PFSK-1 (cell line): ENCODE data around the gene BNIP5.

Experiments used
- POLR2AphosphoS5 ChIP-seq: IDR thresholded peaks from 2 replicates; pipeline ENCODE4 v1.6.1; 2012; ENCODE audit warnings: low read depth, mild to moderate bottlenecking, control low read depth, low read length, moderate library complexity
- REST ChIP-seq, 2 experiments: IDR thresholded peaks; 2 replicates each; pipeline versions ENCODE4 v1.6.1 to v1.8.0; 2011 to 2012; ENCODE audit warnings: low read depth in 2 of 2, low read length in 2 of 2, control low read depth in 1 of 2, inconsistent platforms in 1 of 2, mild to moderate bottlenecking in 1 of 2, moderate library complexity in 1 of 2; ENCODE audit not compliant: insufficient read depth in 1 of 2

GRCh38 chr6:36377594-36377993, 40.9 kb upstream of the BNIP5 start:
- TF ChIP-seq REST (IDR thresholded peaks at IDR 0.05; ENCODE audit: insufficient read depth in 1 of 2, low read depth in 2 of 2, low read length in 2 of 2) (no peak), POLR2AphosphoS5 (no peak)
